ENCODE data around the gene PTH2.

PTH2 gene

GRCh38 chr19:49427855-49428546 is 4.8 kb upstream of the PTH2 start:
- peak; percentile 35 for ATAC-seq
- TF ChIP-seq TCF4 (CRISPR knock-in tag; IDR thresholded peaks at IDR 0.05; ENCODE audit: borderline replicate concordance): no peak

GRCh38 chr19:49427339-49427738 is 4.1 kb upstream of the PTH2 start:
- no peak for ATAC-seq
- TF ChIP-seq ZFP3 (CRISPR knock-in tag; IDR thresholded peaks at IDR 0.05) (no peak), CREB5 (CRISPR knock-in tag; IDR thresholded peaks at IDR 0.05; ENCODE audit: low read depth) (no peak), CSDC2 (CRISPR knock-in tag; IDR thresholded peaks at IDR 0.05) (no peak), ZNF565 (CRISPR knock-in tag; conservative IDR thresholded peaks at IDR 0.05; ENCODE audit: low read depth) (no peak), TOX (CRISPR knock-in tag; IDR thresholded peaks at IDR 0.05; ENCODE audit: borderline replicate concordance) (no peak), PATZ1 (CRISPR knock-in tag; IDR thresholded peaks at IDR 0.05; ENCODE audit: borderline replicate concordance) (no peak), ESRRG (CRISPR knock-in tag; IDR thresholded peaks at IDR 0.05) (no peak), ZFP30 (CRISPR knock-in tag; IDR thresholded peaks at IDR 0.05) (no peak), RARB (CRISPR knock-in tag; IDR thresholded peaks at IDR 0.05) (no peak), ARNTL (CRISPR knock-in tag; IDR thresholded peaks at IDR 0.05; ENCODE audit: borderline replicate concordance, low read depth) (no peak), CSRNP3 (CRISPR knock-in tag; IDR thresholded peaks at IDR 0.05) (no peak), ISL1 (CRISPR knock-in tag; IDR thresholded peaks at IDR 0.05) (no peak), SNAI2 (CRISPR knock-in tag; IDR thresholded peaks at IDR 0.05) (no peak), ZC3H10 (CRISPR knock-in tag; IDR thresholded peaks at IDR 0.05) (no peak), TCF4 (CRISPR knock-in tag; IDR thresholded peaks at IDR 0.05; ENCODE audit: borderline replicate concordance) (no peak), OSR1 (CRISPR knock-in tag; IDR thresholded peaks at IDR 0.05) (no peak), ZNF70 (CRISPR knock-in tag; IDR thresholded peaks at IDR 0.05) (no peak), TSHZ2 (CRISPR knock-in tag; IDR thresholded peaks at IDR 0.05) (no peak)

- TF ChIP-seq POU6F1 (CRISPR knock-in tag; IDR thresholded peaks at IDR 0.05; ENCODE audit: borderline replicate concordance, low read depth): no peak
- no peak for TF ChIP-seq TCF4 (CRISPR knock-in tag; IDR thresholded peaks at IDR 0.05; ENCODE audit: borderline replicate concordance)
- no peak for TF ChIP-seq ZNF565 (CRISPR knock-in tag; conservative IDR thresholded peaks at IDR 0.05; ENCODE audit: low read depth)
- no peak for TF ChIP-seq BACH2 (CRISPR knock-in tag; IDR thresholded peaks at IDR 0.05; ENCODE audit: borderline replicate concordance)
- no peak for TF ChIP-seq ESRRG (CRISPR knock-in tag; IDR thresholded peaks at IDR 0.05)
- no peak for TF ChIP-seq TSHZ2 (CRISPR knock-in tag; IDR thresholded peaks at IDR 0.05)
- TF ChIP-seq ZFP3 (CRISPR knock-in tag; IDR thresholded peaks at IDR 0.05): no peak
- no peak for TF ChIP-seq ZNF8 (CRISPR knock-in tag; IDR thresholded peaks at IDR 0.05)
- no peak for TF ChIP-seq TOX (CRISPR knock-in tag; IDR thresholded peaks at IDR 0.05; ENCODE audit: borderline replicate concordance)
- no peak for TF ChIP-seq SNAI2 (CRISPR knock-in tag; IDR thresholded peaks at IDR 0.05)
- ATAC-seq: no peak
Observed at GRCh38 chr19:49425922-49426592, 2.8 kb upstream of the PTH2 start.
